GM10248 (cell line): ENCODE results near the gene CDC25B.

Source experiments
- CTCF ChIA-PET: fragments of 300-600 bp; sonication (Branson Sonifier 250); formaldehyde crosslinking; extraction: SDS; loops from one replicate; lab custom pipeline; 2021; ENCODE audit warnings: antibody characterized with exemption; lab: Yijun Ruan, JAX
- POLR2A ChIA-PET: fragments of 350-650 bp; sonication (Branson Sonifier 250); formaldehyde crosslinking; extraction: SDS; loops from one replicate; lab custom pipeline; 2020; ENCODE audit warnings: antibody characterized with exemption; lab: Yijun Ruan, JAX
- DNase-seq: peaks from one replicate; pipeline ENCODE4 v3.0.0; 2012; ENCODE audit errors: extremely low spot score
- TF ChIP-seq, protein P1 (sequence below): IDR thresholded peaks from 2 replicates; pipeline ENCODE4 v1.5.1; 2012; ENCODE audit warnings: mild to moderate bottlenecking, low read depth; ENCODE audit errors: extremely low read depth, missing control alignments, control extremely low read depth

CDC25B gene

DNA sequence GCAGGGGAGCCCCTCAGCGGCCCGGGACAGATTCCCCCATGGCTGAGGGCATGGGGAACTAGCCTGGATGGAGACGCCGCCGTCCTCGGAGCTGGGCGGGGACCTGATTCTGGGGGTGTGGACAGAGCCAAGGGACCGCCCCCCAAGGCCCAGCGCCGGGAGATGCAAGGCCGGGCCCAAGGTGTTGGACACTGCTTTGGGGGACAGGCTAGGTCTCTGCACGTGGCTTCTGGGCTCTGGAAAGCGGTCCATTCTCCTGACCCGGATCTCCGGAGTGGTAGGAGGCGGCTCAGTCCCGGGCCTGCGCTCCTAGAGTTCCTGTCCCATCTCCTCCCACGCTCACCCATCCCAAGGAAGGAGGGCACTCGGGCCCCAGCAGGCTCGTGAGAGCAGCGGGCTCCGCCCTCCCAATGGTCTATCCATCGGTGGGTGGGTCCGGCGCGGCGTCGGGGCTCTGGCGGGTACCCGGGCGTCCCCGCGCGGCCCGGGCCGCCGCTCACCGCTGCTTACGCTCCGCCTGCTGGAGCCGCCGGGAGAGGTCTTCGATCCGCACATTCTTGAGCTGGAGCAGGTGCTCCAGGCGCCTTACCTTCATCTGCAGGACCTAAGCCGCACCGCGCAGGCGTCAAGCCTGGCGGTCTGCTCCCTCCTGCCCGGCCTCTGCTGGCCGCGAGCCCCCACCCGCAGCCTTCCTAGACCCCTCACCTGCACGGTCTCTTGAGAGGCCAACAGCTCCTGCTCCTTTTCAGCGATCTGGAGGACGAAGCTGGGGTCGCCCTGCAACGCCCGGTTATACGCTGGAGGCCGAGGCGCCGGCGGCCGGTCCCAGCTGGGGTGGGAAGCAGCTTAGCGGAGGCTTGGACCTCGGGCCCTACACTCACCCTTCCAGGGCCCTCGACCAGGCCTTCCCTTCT lies 18.1 kb upstream of the CDC25B start:
- TF ChIP-seq, protein P1, sequence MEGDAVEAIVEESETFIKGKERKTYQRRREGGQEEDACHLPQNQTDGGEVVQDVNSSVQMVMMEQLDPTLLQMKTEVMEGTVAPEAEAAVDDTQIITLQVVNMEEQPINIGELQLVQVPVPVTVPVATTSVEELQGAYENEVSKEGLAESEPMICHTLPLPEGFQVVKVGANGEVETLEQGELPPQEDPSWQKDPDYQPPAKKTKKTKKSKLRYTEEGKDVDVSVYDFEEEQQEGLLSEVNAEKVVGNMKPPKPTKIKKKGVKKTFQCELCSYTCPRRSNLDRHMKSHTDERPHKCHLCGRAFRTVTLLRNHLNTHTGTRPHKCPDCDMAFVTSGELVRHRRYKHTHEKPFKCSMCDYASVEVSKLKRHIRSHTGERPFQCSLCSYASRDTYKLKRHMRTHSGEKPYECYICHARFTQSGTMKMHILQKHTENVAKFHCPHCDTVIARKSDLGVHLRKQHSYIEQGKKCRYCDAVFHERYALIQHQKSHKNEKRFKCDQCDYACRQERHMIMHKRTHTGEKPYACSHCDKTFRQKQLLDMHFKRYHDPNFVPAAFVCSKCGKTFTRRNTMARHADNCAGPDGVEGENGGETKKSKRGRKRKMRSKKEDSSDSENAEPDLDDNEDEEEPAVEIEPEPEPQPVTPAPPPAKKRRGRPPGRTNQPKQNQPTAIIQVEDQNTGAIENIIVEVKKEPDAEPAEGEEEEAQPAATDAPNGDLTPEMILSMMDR, result no peak
- ChIA-PET POLR2A (no interaction called here), CTCF (interaction anchor here (1.1 to 3.4 kb wide), 6 partner anchors 8 to 1256 kb away, joined by 3 to 30 read pairs (median 4); partner anchors contain the start of genes ADISSP, AP5S1 and CENPB)
- DNase-seq, result peak; percentile 62

DNA sequence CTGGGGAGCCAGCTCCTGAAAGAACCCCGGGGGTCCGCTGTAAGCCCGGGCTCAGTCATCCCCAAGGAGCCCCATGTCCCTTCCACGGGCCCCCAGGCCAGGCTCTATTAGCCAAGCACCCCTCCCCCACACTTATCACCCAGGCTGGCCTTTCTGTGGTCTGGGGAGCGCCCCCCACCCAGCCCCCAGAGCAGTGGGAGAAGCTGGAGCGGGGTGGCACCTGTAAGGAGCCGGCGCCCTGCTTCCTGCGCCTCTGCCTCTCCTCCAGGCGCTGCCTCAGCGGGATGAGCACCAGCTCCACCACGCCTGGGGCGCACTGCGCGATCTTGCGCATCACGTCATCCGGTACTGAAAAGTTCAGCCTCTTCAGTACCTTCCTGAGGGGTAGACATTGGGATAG lies 17.1 kb upstream of the CDC25B start:
- CTCF ChIA-PET, result interaction anchor here (1.1 to 3.4 kb wide), 5 partner anchors 11 to 1257 kb away, joined by 3 to 30 read pairs (median 4); partner anchors contain the start of genes ADISSP and AP5S1
- TF ChIP-seq, protein P1, result no peak
- POLR2A ChIA-PET, result interaction anchor here (1.1 kb wide), 1 partner anchor 123 kb away, joined by 4 read pairs; no protein-coding TSS in a partner anchor
- no peak for DNase-seq

DNA sequence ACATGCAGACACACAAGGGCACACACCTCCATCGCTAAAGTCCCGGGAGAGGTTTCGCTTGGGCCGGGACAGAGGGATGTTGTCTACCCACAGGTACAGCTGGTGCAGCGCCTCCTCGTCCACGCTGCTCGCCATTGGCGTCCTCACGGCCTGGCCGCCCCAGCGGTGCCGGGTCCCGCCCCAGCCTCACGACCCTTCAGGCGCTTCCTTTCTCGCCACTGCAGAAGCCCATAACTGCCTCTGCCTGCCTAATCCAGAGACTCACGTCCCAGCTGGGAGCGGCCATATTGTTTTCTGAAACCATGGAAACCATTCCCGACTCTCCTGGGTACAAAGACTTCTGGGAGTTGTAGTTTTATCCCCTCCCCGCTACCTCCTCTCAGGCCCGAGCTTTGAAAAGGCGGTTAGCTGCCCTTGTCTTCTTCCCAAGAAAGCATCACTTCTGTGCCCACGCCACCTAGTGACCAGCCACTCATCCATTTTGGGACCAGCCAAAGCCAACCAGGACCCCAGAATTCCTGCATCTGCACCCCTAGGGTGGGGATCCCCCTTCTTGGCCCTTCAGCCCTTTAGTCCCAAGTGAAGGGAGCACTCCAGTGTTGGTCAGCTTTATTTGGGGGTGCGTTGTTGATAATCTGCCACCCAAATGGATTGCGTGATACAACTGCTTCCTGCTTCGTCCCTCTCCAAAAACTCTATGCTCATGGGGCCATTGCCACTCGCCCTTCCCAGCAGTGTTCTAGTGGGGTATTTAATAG lies 14.8 kb upstream of the CDC25B start, which contains the start of gene SPEF1:
TSS of gene SPEF1 (minus strand) at position 296 of the 758 bp plus-strand sequence. CDS start at position 135, 161 bp downstream.
- ChIA-PET CTCF (interaction anchor here (1.1 to 1.9 kb wide), 6 partner anchors 9 to 37 kb away, joined by 3 to 9 read pairs (median 4); partner anchors contain the start of gene ADISSP), POLR2A (interaction anchor here (1.5 kb wide), 1 partner anchor 14 kb away, joined by 6 read pairs; the partner anchor contains the start of gene ADISSP)
- TF ChIP-seq, protein P1, result no peak
- peak; percentile 82 for DNase-seq

DNA sequence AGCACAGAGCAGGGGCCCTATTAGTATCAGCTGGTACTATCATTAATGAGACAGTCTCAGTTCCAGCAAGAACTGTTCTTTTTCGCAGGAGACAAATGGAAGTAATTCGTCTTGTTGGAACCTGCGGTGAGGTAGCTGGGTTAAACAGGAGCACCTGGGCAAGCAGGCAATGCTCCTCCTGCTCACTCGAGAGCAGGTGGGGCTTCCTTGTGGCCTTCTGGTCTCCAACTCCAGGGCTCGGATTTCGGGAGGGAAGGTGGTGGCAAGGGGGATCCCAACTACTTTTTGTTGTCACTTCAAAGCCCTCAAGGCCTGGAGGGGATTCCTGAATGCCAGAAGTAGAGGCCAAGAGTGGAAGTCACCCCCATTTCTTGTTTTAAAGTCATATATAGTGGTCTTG lies 13.5 kb upstream of the CDC25B start:
- ChIA-PET POLR2A (no interaction called here), CTCF (interaction anchor here (1.9 kb wide), 1 partner anchor 14 kb away, joined by 9 read pairs; no protein-coding TSS in a partner anchor)
- DNase-seq, result no peak
- TF ChIP-seq, protein P1, result no peak

DNA sequence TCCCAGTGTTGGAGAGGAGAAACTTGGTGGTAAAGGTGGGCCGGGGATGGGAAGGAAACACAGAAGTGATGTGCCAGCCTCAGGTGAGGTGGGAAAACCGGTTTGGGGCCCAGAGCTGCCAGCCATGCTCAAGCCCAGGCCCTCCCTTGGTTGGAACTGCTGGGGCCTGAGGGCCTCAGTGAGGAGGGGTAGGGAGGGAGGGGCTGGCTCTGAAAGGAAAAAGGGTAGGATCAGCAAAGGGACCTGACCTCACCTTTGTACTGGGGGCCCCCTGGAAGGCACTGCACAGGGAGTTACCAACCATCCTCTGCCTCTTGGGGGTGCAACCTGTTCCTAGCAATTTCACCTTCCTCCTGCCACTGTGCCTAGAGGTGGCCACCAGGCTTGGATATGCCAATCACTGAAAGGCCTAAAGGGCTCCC lies 13.0 kb upstream of the CDC25B start:
- no peak for DNase-seq
- CTCF ChIA-PET, result no interaction called here
- POLR2A ChIA-PET, result no interaction called here
- TF ChIP-seq, protein P1, result no peak

DNA sequence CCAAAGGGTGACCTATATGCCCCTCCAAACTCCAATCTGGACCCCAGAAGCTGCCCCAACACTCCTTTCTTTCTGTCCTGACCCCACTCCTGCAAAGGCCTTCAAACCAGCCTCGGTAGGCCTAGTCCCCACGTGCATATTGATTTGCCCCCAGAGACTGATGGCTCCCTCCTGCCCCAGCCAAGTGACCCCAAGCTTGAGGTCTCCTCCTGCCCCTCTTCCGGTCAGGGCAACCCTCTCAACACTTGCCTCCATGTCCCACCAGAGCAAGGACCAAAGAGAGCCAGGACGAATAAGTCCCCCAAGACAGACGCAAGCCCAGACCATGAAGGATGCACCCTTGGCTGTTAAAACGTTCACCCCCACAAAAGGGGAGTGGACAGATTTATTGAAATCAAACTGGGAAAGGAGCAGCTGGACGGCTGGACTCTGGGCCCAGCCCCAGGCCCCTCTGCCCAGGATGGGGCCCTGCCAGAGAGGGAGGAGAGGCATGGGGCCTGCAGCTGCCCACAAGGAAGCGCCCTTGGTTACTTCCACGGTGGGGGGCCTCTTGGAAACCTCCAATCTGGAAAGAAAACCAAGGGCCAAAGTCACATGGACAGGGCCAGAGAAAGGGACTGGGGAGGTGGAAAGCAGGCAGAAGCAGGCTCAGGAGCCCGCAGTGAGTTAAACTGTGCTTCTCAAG lies 12.5 kb upstream of the CDC25B start:
- DNase-seq, result no peak
- POLR2A ChIA-PET, result no interaction called here
- CTCF ChIA-PET, result interaction anchor here (0.9 to 1.4 kb wide), 2 partner anchors 73 to 302 kb away, joined by 3 to 4 read pairs; no protein-coding TSS in a partner anchor
- TF ChIP-seq, protein P1, result no peak
